GM19455 (cell line): Measurements from ENCODE around the gene TADA1.
A peak's percentile ranks its signal among the peaks of the same experiment; 100 is the strongest.

ENCODE experiments used
- ATAC-seq: cut with Tn5 transposase; IDR thresholded peaks from one replicate; pipeline ENCODE4 v1.9.1; 2021; ENCODE audit not compliant: unreplicated experiment

Gene TADA1

DNA sequence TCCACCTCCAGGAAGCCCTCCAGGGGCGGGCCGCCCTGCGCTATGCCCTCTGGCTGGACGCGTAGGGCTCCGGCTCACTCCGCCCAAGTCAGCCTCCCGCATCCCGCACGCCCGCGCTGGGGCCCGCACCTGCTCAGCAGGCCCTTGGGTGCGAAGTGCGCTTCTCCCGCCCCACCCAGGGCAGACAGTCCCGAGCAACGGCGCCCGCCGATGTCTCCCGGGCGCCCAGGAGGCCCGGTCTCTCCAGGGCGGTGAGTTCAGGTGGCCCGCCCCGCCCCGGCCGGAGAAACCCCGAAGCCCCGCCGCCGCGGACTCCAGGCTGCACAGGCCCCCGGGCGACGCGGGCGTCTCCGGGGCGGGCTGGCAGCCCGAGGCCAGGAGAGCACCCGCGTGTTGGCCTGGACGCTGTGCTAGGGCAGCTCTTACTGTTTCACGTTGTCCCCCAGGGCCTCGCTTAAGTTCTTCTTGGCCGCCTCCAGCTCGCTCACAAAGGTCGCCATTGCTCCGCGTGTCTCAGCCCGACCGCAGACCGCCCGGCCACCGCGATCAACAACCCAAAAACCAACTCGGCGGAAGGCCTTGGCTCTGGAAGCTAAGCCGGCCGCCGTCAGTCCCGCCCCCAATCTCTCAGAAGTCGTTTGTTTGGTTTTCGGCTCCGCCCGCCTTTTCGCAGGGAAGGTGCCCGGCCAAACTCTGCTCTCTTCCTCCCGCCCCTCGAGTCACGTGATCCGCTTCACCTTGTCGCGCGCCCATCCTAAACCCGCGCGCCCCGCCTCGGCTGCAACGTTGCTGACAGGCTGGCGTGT is at the start of gene TADA1:
TSS of gene TADA1 (minus strand) at position 531 of the 806 bp plus-strand sequence. CDS start at position 500, 31 bp downstream.
- peak; percentile 90 for ATAC-seq

- no peak for ATAC-seq
Observed at GRCh38 chr1:166924823-166925541, 48.9 kb upstream of the TADA1 start.

- no peak for ATAC-seq
Observed at GRCh38 chr1:166920561-166921475, 44.8 kb upstream of the TADA1 start.

GRCh38 chr1:166918956-166919316 is 42.9 kb upstream of the TADA1 start:
- no peak for ATAC-seq

- no peak for ATAC-seq
Observed at GRCh38 chr1:166918088-166918955, 42.3 kb upstream of the TADA1 start.

- ATAC-seq = no peak
Observed at GRCh38 chr1:166915941-166916340, 39.9 kb upstream of the TADA1 start.

DNA sequence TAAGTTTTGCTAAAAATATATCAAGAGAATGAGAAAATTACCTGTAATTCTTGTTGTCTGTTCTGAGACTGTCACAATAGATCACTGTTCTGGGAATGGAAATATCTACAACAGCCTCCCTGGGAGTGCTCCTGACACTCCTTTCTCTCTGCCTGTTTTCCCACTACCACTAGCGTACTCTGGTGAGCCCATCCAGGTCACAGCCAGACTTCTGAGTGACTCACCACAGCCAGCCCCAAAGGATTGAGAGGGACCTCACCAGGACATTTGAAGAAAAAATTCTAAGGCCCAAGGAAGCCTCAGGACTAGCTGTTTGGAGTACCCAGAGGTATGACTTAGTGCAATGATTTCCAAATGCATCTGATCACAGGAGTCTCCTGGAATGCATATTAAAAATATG is 39.0 kb upstream of the TADA1 start:
- no peak for ATAC-seq

DNA sequence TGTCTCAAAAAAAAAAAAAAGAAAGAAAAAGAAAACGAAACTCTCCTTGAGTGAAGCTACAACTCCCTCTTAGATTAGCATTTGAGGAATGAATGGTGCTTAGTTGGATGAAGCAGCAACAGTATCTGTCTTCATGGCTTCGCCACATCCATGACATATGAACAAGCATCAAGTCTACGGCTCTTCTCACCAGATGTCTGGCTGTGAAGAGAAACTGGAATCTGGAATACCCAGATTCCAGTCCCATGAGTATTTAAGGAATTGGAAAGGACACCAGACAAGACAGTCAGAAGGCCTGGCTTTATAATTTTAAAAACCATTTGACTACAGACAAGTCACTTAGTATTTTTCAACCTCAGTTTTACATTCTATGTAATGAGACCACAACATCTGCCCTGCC is 38.0 kb upstream of the TADA1 start:
- ATAC-seq = no peak

DNA sequence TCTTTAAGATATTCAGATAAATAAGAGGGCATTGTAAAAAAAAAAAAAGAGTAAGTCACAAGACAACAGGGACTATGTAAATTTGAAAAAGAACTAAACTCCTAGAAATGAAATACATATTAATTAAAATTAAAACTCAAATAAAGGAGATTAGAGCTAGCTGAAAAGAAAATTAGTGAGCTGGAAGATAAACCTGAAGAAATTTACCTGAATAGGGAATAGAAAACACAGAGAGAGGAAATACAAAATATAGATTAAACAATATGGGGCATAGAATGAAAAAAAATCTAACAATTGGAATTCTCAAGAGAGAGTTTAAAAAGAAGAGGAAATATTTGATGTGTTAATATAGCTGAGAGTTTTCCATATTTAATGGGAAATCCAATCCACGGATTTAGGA is 35.6 kb upstream of the TADA1 start:
- ATAC-seq = no peak

DNA sequence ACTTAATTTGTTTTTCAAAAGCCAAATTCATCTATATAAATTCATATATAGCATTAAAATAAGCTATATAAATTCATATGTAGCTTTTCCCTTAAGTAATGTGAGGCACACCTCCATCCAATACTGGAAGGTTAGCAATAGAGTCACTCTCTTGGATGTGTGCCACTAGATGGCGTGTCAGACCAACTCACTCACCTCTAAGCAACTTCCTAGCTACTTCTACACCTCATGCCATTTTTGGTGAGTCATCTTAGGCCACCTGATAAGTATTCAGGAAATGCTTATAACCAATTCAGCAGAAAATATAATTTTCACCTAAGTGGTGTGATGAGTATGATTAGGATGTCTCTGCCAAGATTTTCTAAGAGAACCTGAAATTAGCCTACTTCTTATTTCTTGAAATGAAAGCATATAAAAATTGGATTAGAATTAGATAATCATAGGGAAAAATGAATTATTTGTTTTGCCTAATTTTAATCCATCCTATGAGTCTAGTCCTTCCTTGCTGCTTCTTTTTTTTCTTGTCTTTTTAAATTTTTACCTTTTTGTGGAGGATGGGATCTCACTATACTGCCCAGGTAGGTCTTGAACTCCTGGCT is 34.4 kb upstream of the TADA1 start:
- peak; percentile 98 for ATAC-seq

DNA sequence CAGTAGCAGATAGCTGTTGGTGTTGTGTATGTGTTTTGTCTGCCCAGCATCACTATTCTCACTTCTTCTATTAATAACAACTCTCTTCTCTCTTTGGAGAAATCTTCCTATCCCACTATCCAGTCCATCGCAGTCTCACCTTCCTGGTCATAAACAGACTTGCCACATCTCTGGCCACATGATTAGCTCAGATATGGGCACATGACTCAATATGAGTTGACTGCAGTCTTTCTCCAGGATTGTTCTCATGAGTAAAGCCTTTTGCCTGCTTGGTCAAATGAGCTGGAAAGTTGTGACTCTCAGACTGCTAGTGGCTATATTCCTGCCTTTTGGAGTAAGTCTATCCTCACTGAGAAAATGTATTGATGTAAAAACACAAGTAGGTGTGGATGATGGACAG is 32.9 kb upstream of the TADA1 start:
- no peak for ATAC-seq

DNA sequence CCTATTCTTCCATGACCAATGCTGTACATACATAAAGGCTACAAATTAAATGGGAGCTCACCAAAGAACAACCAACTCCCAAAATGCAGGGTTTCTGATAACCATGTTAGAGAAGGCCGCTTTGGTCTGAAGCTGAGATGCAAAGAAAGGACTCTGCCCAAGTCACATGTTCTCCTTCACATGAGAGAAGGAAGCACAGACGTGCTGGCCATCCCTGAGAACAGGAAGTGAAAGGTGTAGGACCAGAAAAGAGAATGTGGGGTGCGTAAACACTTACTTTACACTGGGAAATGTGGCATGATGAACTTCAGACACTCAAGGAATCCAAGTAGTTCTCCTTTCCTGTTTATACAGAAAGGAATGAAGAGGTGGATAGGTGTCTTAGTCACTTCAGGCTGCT is 31.7 kb upstream of the TADA1 start:
- ATAC-seq = no peak

- no peak for ATAC-seq
Observed at GRCh38 chr1:166907051-166907450, 31.0 kb upstream of the TADA1 start.

DNA sequence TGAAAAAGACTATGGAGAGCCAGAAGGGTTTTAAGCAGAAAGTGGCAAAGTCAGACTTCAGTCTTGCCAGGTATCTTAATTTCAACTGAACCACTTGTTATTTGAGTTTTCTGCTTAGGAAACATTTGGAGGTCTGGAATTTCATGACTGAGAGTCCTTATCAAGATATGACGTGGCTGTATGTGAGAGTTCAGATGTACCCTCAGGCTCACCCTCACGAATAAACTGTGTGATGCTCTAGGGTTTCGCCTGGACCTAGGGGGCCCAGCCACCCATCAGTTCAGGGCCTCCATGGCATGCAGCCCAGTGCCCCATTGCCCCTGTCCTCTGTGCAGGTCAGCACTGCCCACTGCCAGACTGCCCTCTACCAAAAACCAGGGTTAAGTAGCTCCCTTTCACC is 30.6 kb upstream of the TADA1 start:
- no peak for ATAC-seq

- ATAC-seq = no peak
Observed at GRCh38 chr1:166905900-166906299, 29.8 kb upstream of the TADA1 start.

GRCh38 chr1:166905136-166905535 is 29.1 kb upstream of the TADA1 start:
- ATAC-seq = no peak

GRCh38 chr1:166903232-166903631 is 27.2 kb upstream of the TADA1 start:
- ATAC-seq = no peak

DNA sequence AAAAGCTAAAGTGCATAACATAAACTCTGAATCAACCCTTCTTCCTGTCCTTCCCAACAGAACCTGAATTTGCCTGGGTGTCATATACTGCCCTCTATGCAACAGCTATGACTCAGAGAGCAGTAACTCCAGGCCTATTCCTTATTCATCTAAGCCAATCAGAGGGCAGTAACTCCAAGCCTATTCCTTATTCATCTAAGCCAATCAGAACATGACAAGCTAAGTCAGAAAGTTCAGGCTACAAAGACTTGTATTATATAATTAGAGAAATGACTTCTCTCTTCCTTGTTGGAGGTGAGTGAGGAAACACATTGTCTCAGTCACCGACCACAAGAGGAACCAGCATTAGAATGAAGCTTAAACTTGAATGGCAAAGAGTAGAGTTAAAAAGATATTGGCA is 26.2 kb upstream of the TADA1 start:
- no peak for ATAC-seq

- ATAC-seq = no peak
Observed at GRCh38 chr1:166900987-166901386, 24.9 kb upstream of the TADA1 start.

DNA sequence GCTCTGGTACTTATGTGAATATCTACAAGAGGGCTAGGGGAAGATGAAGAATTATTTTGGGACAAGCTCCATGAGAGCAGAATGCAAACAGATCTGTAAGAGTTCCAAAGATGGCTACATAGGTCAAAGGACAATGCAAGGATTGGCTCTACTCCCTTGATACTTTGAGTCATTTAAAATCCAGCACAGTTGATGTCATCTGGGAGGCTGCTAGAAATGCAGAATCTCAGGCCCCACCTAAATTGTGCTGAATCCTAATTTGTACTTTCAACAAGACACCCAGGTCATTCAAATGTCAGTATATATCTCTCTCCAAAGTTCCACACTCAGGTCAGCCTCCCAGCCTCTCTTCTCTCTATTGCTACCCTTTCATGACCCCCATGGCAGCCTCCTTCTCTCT is 23.7 kb upstream of the TADA1 start:
- no peak for ATAC-seq
